ENCODE results near the gene RPL27A.

RPL27A gene

DNA sequence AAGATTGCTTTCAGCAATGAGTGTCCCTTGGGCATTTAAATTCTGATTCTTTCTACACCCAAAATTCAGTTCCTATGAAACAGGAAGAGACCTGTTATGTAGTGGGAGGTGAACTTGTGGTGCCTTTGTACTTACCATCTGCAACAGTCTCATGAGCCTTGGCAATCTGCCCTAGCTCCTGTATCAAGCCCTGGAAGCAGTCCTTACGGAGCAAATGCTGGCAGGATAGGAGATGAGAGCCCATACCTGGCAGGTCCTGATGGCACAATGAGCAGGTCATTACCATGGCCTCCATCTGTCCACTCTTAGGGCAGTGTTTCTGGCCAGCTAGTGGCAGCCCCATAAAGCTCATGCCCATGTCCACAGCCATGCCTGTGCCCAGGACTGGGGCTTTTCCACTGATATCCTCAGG lies 10.9 kb upstream of the RPL27A start:
- no peak for DNase-seq

DNA sequence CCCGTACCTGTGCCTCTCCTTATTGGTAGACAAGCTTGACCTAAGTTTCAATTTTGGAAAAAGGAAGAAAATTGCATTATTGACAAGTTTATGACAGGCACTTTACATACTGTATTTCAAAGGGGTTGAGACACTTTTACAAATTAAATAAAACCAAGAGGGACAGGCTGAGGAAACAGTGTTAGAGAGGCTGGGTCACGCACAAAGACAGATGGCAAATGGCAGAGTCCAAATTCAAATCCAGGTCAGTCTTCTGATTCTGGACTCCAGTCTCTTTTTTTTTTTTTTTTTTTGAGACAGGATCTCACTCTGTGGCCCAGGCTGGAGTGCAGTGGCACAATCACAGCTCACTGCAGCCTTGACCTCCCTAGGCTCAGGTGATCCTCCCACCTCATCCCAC lies 10.2 kb upstream of the RPL27A start:
- DNase-seq: no peak

DNA sequence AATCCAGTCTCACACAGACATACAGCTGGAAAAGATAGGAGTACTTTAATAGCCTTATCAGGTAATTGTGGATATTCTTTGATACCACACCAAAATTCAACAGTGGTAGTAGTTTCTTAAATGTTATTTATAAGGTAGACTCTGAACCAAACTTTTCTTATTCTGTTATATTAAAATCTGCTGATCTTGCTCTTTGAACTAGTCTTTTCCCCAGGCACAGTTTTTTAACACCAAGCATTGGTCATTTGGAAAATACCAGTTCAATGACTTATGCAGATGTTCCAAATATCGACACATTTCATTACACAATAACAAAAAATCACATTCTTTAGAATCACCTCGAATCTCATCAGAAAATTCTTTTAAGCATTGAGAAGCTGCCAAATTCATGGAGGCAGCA lies 7.7 kb upstream of the RPL27A start:
- no peak for DNase-seq

DNA sequence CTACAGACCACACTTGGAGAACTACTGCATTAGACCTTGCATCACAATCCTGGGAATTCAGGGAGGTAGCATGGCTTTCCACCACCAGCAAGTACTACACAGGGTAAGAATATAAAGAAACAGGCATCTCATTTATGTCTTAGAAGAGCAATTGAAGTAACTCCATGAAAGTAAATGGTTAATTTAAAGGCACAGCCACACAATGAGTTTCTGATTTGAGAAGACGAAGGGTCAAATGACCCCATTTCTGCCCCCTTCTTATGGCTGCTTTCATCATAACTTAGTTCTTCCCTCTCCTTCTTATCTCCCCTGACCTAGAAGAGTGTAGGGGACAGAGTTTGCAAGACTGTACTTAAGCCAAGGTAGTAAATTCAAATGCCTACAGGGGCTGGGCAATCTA lies 6.1 kb upstream of the RPL27A start:
- no peak for DNase-seq

DNA sequence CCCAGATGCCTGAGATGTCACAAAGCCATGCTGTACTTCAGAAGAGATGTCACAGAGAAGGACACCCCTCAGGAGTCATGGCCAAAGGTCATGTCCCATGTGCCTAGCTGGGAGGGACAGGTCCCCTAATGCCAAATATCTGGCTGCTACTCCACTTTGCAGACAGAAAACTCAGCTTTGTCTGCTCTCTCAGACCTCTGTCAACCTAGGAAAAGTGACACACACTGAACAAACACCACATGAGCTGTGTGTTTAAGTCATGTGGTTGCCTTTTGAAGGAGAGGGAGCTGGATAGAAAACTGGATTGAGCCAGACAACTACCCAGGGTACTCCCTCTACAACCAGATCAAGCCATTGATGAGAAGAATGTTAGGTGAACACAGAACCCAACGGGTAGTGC lies 3.6 kb upstream of the RPL27A start:
- DNase-seq: no peak

DNA sequence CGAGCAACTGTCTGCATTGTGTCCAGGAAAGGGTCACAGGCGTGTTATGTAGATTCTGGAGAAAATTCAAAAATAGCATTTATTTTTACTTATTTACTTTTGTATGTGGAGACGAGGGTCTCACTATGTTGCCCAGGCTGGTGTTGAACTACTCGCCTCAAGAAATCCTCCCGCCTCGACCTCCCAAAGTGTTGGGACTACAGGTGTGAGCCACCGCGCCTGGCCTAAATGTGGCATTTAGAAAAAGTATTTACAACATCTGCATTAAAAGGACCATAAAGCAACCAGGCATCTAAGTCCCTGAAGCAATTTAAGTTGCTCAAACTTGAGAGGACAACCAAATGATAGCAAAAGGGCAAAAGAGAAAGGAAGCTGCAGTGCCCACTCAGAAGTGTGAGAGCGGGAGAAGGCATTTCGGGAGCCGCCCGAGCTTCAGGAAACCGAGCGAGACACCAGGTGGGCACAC lies 722 bp upstream of the RPL27A start:
- DNase-seq: no peak

DNA sequence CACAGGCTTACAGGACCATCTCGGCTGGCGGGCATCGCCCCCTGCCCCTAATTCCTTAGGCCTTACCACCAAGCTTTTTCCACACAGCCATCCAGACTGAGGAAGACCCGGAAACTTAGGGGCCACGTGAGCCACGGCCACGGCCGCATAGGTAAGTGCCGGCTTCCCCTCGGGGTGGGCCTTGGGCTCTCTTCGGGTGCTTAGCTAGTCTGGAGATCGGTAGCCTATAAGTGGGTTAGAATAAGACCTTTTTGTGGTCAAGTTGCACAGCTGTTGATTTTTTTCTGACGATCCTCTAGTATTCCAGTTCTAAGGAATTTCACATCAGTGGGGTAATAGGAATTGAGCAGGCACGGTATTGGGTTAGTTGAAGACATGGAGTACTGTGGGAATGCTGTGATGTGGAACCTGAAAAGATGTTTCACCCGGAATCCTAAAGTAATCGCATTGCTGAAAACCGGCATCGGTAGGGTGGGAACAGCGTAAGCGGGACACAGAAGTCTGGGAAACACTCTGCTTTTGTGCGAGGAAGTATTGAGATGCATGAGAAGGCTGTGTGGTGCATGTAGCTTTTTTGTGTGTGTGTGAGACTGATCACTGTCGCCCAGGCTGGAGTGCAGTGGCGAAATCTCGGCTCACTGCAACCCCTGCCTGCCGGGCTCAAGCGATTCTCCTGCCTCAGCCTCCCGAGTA lies 669 bp downstream of the RPL27A start:
- no peak for DNase-seq

DNA sequence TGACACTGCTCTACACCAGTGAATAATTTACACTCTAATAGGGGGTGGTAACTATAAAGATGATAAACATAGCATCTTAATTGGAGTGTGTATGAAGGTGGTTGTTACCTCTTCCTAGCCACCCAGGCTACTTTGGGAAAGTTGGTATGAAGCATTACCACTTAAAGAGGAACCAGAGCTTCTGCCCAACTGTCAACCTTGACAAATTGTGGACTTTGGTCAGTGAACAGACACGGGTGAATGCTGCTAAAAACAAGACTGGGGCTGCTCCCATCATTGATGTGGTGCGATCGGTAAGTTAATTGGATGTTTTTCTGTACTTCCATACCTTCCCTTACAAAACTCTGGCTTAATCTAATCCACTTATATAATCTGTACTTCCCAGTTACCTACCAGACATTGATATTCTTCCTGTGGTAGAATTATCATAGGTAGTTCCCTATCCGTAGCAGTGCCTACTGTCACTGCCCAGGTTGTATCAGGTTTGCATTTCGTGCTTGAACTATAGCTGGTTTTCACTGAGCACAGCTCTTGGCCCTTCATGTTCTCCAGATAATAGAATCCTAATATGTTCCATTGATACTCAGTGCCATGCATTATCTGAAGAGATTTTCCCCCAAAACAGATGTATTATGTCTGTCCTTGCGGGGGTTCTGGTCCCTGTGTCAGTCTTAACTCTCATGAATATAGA lies 2.2 kb downstream of the RPL27A start:
- DNase-seq: no peak

DNA sequence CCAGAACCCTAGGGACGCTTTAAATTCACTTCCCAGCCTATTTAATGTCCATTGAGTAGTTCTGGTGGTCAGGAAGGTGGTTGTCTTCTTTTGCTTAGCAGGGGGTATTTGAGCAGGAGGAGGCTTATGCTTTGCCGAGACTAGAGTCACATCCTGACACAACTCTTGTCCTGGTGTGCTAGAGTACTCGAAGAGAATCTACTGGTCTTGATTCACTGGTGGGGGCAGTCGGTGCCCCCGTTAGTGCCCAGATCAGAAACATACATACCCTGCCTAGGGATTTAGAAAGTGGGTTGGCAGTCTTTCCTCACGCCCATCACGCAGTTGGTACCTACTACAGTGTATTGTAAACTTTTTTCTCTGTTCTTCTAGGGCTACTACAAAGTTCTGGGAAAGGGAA lies 2.7 kb downstream of the RPL27A start:
- no peak for DNase-seq

DNA sequence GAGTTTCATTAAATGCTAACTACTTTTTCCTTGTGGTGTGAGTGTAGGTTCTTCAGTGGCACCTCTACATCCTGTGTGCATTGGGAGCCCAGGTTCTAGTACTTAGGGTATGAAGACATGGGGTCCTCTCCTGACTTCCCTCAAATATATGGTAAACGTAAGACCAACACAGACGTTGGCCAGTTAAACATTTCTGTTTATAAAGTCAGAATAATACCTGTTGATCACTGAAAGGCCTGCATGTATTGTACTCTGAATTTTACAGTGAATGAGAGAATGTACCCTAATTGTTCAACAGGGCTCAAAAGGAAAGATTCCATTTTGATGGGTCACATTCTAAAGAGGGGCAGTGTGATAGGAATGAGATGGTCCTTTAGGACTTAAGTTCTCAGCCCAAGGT lies 3.2 kb downstream of the RPL27A start:
- DNase-seq: no peak

DNA sequence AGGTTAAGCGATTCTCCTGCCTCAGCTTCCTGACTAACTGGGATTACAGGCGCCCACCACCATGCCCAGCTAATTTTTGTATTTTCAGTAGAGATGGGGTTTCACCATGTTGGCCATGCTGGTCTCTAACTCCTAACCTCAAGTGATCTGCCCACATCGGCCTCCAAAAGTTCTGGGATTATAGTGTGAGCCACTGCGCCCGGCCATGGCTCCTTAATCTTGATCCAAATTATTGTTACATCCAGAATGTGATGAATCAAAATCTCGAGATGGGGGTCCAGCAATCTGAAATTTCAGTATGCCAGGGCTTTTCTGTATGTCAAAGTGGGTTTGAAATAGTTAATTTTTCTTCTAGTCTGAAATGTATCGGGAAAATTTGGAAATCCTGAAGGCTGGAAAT lies 3.7 kb downstream of the RPL27A start:
- no peak for DNase-seq

DNA sequence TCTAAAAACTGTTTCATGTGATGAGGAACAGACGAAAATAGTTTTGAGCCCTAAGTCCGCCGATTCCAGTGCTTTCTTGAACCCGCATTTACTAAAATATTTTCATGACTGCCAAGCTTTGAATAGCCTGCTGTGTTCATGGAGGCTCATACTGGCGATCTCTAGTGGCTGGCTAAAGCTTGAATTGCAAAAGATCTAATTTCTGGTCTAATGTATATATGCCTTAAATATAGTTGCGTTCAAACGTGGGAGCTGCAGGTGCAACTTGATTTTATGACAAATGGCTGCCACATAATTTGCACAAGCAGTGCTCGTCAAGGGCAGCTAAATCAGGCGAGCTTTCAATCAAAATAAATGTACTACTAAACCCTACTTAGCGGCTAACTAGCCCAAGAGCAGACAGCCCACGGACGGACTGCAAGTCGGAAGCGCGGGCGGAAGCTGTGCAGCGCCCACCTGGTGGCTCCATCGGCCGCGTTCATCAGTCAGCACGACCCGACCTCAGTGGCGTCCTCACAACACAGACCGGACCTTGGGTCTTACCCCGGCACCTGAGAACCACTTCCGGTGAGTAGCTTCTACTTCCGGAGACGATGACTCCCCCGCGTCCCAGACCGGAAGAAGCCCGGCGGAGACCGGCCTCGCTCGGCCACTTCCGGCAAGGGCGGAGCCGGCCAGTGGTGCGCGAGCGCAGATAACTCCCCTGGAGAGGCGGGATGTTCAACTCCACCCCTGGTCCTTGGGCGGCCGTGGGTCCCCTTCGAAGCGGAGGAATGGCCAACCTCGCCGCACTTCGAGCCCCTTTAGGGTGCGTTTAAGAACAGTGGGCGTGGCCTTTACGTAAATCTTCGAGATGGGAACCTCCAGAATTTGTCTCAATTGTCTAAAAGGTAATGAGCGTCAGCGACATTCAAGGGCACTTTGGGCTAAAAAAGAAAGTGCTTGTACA lies 6.1 kb downstream of the RPL27A start:
- DNase-seq: peak; percentile 86

DNA sequence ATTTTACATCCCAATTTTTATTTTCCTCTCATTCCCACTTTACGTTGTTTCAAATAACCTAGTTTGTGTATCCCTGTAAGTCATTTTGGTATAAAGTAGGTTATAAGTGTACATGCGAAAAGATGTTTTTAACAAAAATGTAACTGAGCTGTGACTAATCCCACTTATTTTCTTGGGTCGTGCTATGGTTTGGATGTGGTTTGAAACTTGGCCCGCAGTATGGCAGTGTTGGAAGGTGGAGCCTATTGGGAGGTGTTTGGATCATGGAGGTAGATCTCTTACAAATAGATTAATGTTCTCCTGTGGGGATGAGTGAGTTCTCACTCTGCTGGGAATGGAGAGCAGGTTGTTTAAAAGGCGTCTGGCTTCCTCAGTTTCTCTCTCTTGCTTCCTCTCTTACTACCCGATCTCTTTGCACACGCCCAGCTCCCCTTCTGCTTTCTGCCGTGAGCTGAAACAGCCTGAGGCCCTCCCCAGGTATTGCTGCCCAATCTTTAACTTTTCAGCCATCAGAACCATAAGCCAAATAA lies 7.2 kb downstream of the RPL27A start:
- DNase-seq: no peak

DNA sequence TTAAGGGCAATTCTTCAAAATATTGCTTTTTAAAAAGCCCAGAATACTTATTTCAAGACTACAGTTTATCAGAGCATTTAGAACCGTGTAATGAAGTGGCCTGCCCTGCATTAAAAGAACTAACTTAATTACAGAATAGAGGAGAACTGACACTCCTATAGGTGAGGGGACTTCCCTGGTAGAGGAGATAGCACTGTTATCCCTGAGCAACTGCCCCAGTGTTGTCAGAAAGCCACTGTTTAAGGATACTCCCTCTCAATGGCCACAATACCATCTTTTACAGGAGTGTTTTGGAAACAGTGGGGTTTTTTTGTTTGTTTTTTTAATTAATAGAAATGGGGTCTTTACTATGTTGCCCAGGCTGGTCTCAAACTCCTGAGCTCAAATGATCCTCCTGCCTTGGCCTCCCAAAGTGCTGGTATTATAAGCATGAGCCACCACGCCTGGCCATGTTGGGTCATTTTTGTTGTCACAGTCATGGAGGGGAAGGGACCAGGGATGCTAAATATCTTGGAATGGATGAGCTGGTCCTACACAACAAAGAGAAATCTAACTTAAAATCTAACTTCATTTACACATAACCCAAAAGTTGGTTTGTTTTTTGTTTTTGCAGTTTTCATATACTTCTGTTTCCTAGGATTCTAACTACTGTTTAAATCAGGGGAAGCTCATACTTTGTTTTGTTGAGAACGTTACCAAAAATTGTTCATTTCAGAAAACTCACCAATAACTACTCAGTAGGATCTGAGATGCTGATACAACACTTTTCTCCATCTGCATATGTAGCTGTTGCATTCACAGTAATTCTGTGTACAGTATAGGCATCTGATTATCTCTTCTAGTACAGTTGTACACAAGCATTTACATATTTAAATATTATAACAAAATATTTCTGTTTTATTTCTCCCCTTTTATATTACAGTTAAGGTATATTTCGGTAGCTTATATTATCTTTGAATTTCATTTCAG lies 8.1 kb downstream of the RPL27A start:
- no peak for DNase-seq

DNA sequence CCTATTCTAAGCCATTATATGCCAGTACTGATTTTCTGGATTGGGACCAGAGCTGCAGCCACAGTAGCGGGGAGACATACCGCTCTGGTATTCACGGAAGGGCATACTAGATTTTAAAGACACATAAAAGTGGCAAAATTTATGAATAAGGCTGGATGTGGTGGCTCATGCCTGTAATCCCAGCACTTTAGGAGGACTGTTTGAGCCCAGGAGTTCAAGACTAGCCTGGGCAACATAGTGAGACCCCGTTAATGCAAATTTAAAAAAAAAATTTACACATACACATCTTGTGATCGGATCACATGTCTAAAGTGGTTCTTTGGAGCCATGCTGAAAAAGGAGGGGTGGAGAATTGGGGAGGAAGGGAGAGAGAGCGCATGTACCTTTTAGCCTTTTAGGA lies 9.0 kb downstream of the RPL27A start:
- no peak for DNase-seq

DNA sequence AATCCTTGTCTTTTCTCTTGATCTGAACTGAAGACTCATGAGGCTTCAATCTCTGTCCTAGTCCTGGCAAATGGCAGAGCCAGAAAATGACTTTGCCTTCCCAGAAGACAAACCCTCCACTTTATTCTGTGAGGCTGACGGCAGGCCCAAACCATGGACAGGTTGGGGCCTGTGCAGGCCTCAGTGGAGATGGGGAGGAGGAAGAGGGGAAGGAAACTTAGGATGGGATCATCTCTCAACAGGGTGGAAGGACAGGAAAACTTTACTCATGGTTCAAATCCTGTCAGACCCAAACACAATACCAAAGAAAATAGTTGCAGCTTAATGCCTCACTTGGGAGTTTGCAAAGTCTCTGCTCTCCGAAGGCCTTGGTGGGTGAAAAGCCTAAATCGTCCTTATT lies 9.8 kb downstream of the RPL27A start:
- DNase-seq: no peak

DNA sequence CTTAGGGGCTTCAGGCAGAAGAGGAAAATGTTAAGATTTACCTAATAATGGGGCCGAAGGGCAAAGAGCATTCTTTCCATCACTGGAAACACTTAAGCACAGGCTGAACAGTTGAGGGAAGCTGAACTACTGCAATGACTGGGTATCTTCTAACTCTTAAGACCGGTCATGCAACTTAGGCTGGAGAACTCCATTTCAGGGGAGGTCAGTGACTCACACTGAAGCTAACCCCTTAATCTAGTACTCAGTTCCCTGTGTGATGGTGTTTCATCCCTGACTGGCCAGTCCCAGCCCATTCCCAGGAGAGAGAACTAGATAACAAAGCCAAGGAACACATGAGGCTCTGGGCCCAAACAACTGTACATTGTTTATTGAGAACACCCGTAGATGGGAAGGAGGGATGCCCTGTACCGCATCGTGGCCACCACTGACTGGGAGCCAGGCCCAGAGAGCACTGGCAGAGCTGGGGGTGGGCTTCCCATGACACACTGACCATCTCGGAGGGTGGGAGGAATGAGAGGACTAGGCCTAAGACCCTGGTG lies 10.5 kb downstream of the RPL27A start:
- no peak for DNase-seq

DNA sequence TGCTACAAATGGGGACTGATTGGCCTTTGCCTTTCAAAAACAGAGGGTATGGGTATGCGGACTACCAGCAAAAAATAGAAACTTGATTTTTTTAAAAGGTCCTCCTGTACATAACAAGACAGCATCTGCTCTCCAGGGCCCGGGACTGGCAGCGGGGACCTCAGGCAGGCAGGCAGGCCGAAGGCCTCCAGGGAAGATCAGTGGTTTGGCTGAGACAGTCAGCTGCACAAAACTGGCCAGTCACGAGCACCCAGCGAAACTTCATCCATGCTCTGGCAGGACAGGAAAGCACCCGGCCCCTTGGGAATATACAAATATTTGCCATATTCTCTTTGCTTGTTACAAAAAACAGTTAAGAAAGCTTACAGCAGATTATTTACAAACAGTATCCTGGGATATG lies 11.0 kb downstream of the RPL27A start:
- no peak for DNase-seq

DNA sequence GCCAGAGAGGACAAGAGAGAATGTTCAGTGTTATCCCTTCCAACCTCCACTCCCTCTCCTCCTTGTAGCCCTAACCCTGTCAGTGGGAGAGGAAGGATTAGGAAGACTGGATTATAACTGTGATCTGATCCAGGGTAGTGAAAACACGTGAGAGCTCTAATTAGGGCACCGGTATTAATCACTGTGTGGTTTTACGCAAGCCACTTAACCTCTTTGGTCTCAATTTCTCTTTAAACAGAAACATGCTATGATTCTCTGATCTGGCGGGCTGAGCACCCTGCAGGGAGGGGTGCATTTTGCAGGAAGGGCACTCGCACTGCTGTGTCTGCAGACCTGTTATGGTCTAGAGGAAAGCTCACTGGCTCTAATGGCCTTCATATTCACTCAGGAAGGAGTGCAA lies 11.5 kb downstream of the RPL27A start:
- no peak for DNase-seq

DNA sequence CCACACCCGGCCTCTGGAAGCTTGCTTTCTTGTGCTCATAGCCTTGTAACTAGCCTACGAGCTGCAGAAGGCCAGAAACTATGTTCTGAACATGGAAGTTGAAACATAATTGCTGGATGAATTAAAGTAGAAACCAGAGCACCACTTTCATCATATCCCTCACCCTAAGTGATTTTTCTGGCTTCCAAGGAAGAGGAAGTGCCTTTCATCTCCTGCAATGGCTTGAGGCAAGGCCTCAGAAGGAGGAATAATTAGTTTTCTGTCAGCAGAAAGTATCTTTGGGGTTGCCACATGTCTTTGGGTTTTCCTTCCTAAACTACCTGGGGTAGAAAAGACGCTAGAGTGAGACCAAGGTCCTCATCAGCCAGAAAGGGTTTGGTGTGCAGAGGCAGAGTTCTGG lies 14.5 kb downstream of the RPL27A start:
- DNase-seq: no peak

DNA sequence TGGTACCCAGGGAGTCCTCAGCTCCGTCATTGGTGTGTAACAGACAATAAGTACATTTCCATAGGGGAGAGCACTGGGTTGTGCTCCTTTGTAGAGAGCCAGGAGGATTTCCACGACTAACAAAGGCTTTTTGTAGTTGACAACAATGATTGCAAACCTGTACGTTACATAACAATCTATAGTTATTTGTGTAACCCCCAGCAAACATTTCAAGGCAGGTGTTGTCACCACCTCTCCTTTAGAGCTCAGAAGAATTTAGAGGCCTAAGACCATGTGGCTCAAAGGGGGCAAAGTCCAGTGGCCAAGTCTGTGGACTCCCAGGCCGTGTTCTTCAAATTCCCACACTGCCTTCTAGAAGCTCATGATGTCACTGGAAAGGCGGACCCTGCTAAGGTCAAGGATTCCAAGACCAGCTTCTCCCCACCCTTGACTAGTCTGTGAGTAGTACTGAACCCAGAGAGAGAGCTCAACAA lies 15.8 kb downstream of the RPL27A start:
- no peak for DNase-seq

Measured in right kidney (tissue), 1 donor.